ENCODE measurements around the gene CD59. TPM values are rescaled to one million over a fixed set of nuclear protein-coding genes. Genes with fewer than 3 reads are reported as not detected.
A peak's percentile ranks its signal among the peaks of the same experiment; 100 is the strongest.

Gene CD59
- total and polyA plus RNA-seq, 2 of the 4 experiments (the other 2 are of a cell fraction) = 765 to 1,140 TPM

DNA sequence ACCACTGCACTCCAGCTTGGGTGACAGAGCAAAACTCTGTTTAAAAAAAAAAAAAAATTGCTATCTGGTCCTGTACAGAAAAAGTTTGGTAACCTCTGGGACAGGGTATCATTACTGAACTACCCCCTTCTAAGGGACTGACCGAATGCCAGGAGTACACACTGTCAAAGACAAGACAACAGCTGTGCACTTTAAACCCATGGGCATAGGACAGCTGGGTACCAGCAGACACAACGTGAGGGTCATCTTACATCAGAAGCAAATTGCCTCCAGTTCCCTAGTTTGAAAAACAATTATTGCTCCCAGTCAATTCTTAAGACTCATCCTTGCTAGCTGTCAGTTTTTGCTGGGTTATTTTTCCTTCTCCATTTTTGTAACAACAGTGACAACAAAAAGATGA lies 17.8 kb downstream of the CD59 start:
- Histone ChIP-seq H2BK20ac (ENCODE audit: low read depth, low read length) (no peak overlapping the region), H3K27ac (ENCODE audit: insufficient read depth, low read length) (no peak overlapping the region), H4K5ac (ENCODE audit: low read depth, low read length) (no peak overlapping the region), H4K91ac (ENCODE audit: insufficient read depth, low read depth, low read length) (no peak overlapping the region), H3K4me1 (ENCODE audit: control insufficient read depth, insufficient read depth, low read length) (peaks cover 22% of the 10 kb centered on the region), H3K4ac (ENCODE audit: low read depth, low read length) (no peak overlapping the region), H3K4me3 (ENCODE audit: insufficient read depth, low read depth, low read length) (no peak overlapping the region), H2BK15ac (ENCODE audit: low read depth, low read length) (no peak overlapping the region), H3K9me1 (ENCODE audit: insufficient read depth, low read length) (peaks cover 22% of the 10 kb centered on the region), H2BK120ac (ENCODE audit: low read depth, low read length) (no peak overlapping the region), H3K23ac (ENCODE audit: low read depth, low read length) (peak overlapping the region; percentile 65; the same call in 1 of the 2 replicates), H3K4me2 (ENCODE audit: low read depth, low read length) (no peak overlapping the region), H3K56ac (ENCODE audit: extremely low read depth, insufficient read depth, low read length) (no peak overlapping the region), H3K14ac (replicated peaks; ENCODE audit: low read depth, low read length) (no peak overlapping the region; the same call in 1 of the 2 replicates), H3K79me1 (ENCODE audit: low read depth in 1 of 2, low read length in 2 of 2) (peaks cover 53 to 83% of the 10 kb centered on the region in 2 experiments), H2BK5ac (ENCODE audit: low read depth, low read length, poor library complexity, severe bottlenecking) (no peak overlapping the region), H2AFZ (replicated peaks; ENCODE audit: low read length, poor library complexity) (no peak overlapping the region), H2AK5ac (ENCODE audit: low read depth, low read length) (peak overlapping the region; percentile 20; the same call in 1 of the 2 replicates), H3K9ac (ENCODE audit: low read depth, low read length) (no peak overlapping the region), H3K18ac (ENCODE audit: low read depth, low read length) (no peak overlapping the region), H4K8ac (ENCODE audit: low read depth in 2 of 2, low read length in 2 of 2) (no peak overlapping the region), H3K36me3 (ENCODE audit: control insufficient read depth, insufficient read depth, low read length) (peaks cover 57% of the 10 kb centered on the region), H3K9me3 (ENCODE audit: control insufficient read depth, insufficient read depth, low read length) (no peaks in the 10 kb centered on the region), H4K20me1 (ENCODE audit: insufficient read depth, low read length) (peaks cover 62% of the 10 kb centered on the region), H2AK9ac (replicated peaks; ENCODE audit: low read depth, low read length, poor library complexity) (no peak overlapping the region), H3K27me3 (ENCODE audit: control insufficient read depth, insufficient read depth, low read length) (no peaks in the 10 kb centered on the region)
- in situ Hi-C loops (cut with MboI; ENCODE audit: low sequenced_read_pairs) (no loop called here), intact Hi-C loops (cut with micrococcal nuclease) (loop anchor here (5.0 kb wide), 1 partner anchor 109 kb away; no protein-coding TSS in a partner anchor), dilution Hi-C loops (cut with HindIII; ENCODE audit: low sequenced_read_pairs, unreplicated experiment) (no loop called here)
- no peak for ATAC-seq (ENCODE audit: low read depth)
- DNase-seq = no peak
- TF ChIP-seq RAD21 (IDR thresholded peaks at IDR 0.05; ENCODE audit: low read length) = no peak
- TF ChIP-seq FOS (IDR thresholded peaks at IDR 0.05; ENCODE audit: low read depth, low read length) = no peak
- TF ChIP-seq, protein P1, sequence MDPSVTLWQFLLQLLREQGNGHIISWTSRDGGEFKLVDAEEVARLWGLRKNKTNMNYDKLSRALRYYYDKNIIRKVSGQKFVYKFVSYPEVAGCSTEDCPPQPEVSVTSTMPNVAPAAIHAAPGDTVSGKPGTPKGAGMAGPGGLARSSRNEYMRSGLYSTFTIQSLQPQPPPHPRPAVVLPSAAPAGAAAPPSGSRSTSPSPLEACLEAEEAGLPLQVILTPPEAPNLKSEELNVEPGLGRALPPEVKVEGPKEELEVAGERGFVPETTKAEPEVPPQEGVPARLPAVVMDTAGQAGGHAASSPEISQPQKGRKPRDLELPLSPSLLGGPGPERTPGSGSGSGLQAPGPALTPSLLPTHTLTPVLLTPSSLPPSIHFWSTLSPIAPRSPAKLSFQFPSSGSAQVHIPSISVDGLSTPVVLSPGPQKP (IDR thresholded peaks at IDR 0.05; ENCODE audit: borderline replicate concordance, low read depth, low read length) = no peak
- no peak for TF ChIP-seq RFX5 (IDR thresholded peaks at IDR 0.05; ENCODE audit: low read depth, low read length)
- no peak for TF ChIP-seq MAZ (IDR thresholded peaks at IDR 0.05; ENCODE audit: borderline replicate concordance, low read depth, low read length)
- TF ChIP-seq, protein P2, sequence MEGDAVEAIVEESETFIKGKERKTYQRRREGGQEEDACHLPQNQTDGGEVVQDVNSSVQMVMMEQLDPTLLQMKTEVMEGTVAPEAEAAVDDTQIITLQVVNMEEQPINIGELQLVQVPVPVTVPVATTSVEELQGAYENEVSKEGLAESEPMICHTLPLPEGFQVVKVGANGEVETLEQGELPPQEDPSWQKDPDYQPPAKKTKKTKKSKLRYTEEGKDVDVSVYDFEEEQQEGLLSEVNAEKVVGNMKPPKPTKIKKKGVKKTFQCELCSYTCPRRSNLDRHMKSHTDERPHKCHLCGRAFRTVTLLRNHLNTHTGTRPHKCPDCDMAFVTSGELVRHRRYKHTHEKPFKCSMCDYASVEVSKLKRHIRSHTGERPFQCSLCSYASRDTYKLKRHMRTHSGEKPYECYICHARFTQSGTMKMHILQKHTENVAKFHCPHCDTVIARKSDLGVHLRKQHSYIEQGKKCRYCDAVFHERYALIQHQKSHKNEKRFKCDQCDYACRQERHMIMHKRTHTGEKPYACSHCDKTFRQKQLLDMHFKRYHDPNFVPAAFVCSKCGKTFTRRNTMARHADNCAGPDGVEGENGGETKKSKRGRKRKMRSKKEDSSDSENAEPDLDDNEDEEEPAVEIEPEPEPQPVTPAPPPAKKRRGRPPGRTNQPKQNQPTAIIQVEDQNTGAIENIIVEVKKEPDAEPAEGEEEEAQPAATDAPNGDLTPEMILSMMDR (conservative IDR thresholded peaks at IDR 0.05; ENCODE audit: low read depth, low read length) = no peak
- TF ChIP-seq MAFK (IDR thresholded peaks at IDR 0.05; ENCODE audit: low read depth, low read length) = no peak
- TF ChIP-seq BHLHE40 (IDR thresholded peaks at IDR 0.05; ENCODE audit: low read depth, low read length) = no peak
- TF ChIP-seq NFE2L2 (IDR thresholded peaks at IDR 0.05; ENCODE audit: low read depth, low read length) = no peak
- TF ChIP-seq CHD1 (IDR thresholded peaks at IDR 0.05; ENCODE audit: low read depth, low read length) = no peak
- TF ChIP-seq, protein P3, sequence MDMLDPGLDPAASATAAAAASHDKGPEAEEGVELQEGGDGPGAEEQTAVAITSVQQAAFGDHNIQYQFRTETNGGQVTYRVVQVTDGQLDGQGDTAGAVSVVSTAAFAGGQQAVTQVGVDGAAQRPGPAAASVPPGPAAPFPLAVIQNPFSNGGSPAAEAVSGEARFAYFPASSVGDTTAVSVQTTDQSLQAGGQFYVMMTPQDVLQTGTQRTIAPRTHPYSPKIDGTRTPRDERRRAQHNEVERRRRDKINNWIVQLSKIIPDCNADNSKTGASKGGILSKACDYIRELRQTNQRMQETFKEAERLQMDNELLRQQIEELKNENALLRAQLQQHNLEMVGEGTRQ (IDR thresholded peaks at IDR 0.05; ENCODE audit: low read depth, low read length) = no peak
- TF ChIP-seq MXI1 (IDR thresholded peaks at IDR 0.05; ENCODE audit: borderline replicate concordance, low read depth, low read length) = no peak
- TF ChIP-seq RCOR1 (IDR thresholded peaks at IDR 0.05; ENCODE audit: insufficient replicate concordance, low read length) = no peak
- no peak for TF ChIP-seq SMC3 (IDR thresholded peaks at IDR 0.05; ENCODE audit: low read depth, low read length)
- ChIA-PET POLR2A (ENCODE audit: unreplicated experiment) (no interaction called here), CTCF (interaction anchor here (0.7 kb wide), 1 partner anchor 1121 kb away, joined by 3 read pairs; no protein-coding TSS in a partner anchor)
- BruUV-seq (replicated peaks) = no TSS peak
- WGBS, 2 experiments (ENCODE audit: extremely low coverage in 2 of 2, insufficient read length in 1 of 2) = 100% methylated on average over 1 of the region's 2 CpGs; no CpG with 5 or more reads in 1 of the 2 experiments
